GM12878 (cell line): Measurements from ENCODE around the gene ANO3. TPM values are rescaled to one million over a fixed set of nuclear protein-coding genes. Genes with fewer than 3 reads are reported as not detected.

Experiments
- ATAC-seq: fragments of 200-7000 bp; cut with Tn5 transposase; 3 replicates; pipeline ENCODE4 v1.9.1; 2020; ENCODE audit warnings: mild to moderate bottlenecking, moderate library complexity
- BruUV-seq: library from RNA; stranded (reverse); fragments of 400-500 nt; replicated peaks from 2 replicates; lab custom pipeline; 2021; lab: Mats Ljungman, UMichigan
- CTCF ChIA-PET: fragments of 300-600 bp; sonication (Branson Sonifier 250); formaldehyde crosslinking; extraction: SDS; loops from one replicate; lab custom pipeline; 2021; ENCODE audit warnings: inconsistent platforms; lab: Yijun Ruan, JAX
- POLR2A ChIA-PET: fragments of 350-600 bp; formaldehyde crosslinking; extraction: SDS; loops from one replicate; lab custom pipeline; 2021; ENCODE audit warnings: inconsistent platforms; lab: Charles Lee
- RAD21 ChIA-PET: fragments of 300-600 bp; sonication (Branson Sonifier 250); formaldehyde crosslinking; loops from one replicate; lab custom pipeline; 2023; ENCODE audit warnings: antibody characterized with exemption; ENCODE audit not compliant: unreplicated experiment; lab: Charles Lee
- SMC1A ChIA-PET: fragments of 300-600 bp; sonication (Branson Sonifier 250); formaldehyde crosslinking; loops from one replicate; lab custom pipeline; 2023; ENCODE audit not compliant: unreplicated experiment, uncharacterized antibody; lab: Charles Lee
- DNase-seq: peaks from one replicate; pipeline ENCODE4 v3.0.0-alpha.2; 2011; ENCODE audit warnings: low read depth, low spot score
- FAIRE-seq: peaks from 3 replicates; lab custom pipeline; 2011; peaks lifted over from hg19 to GRCh38; lab: Jason Lieb, UNC
- H2AFZ ChIP-seq: 2 replicates; pipeline ENCODE4 v1.6.0; 2011; ENCODE audit warnings: low read depth, low read length, control low read depth; ENCODE audit not compliant: control insufficient read depth
- H3K27ac ChIP-seq: 2 replicates; pipeline ENCODE4 v1.5.1; 2011; ENCODE audit warnings: control low read depth; ENCODE audit not compliant: control insufficient read depth, insufficient read depth
- H3K27me3 ChIP-seq, 2 experiments: replicated peaks in 1 of 2; 2 replicates each; pipeline versions ENCODE4 v1.6.0 to v1.6.1; 2011; ENCODE audit warnings: low read length in 1 of 2; ENCODE audit not compliant: control insufficient read depth in 2 of 2, insufficient read depth in 2 of 2
- H3K36me3 ChIP-seq, 2 experiments: 2 replicates each; pipeline ENCODE4 v1.5.1; 2011; ENCODE audit warnings: low read length in 1 of 2; ENCODE audit not compliant: control insufficient read depth in 2 of 2, insufficient read depth in 2 of 2
- H3K4me1 ChIP-seq: 2 replicates; pipeline ENCODE4 v1.6.1; 2011; ENCODE audit warnings: mild to moderate bottlenecking, low read length, moderate library complexity, mixed read lengths; ENCODE audit not compliant: control insufficient read depth, insufficient read depth
- H3K4me2 ChIP-seq: 2 replicates; pipeline ENCODE4 v1.6.0; 2011; ENCODE audit warnings: control low read depth; ENCODE audit not compliant: control insufficient read depth, insufficient read depth
- H3K4me3 ChIP-seq: fragments of 200-600 bp; sonication (generic); 2 replicates; pipeline ENCODE4 v1.5.1; 2016
- H3K79me2 ChIP-seq: 2 replicates; pipeline ENCODE4 v1.6.0; 2011; ENCODE audit warnings: low read length; ENCODE audit not compliant: control insufficient read depth, insufficient read depth
- H3K9ac ChIP-seq: 2 replicates; pipeline ENCODE4 v1.8.0; 2011; ENCODE audit warnings: low read length, control low read depth, mixed read lengths; ENCODE audit not compliant: control insufficient read depth, insufficient read depth
- H3K9me3 ChIP-seq: replicated peaks from 3 replicates; pipeline ENCODE4 v1.5.1; 2011; ENCODE audit warnings: mild to moderate bottlenecking, low read length; ENCODE audit not compliant: control insufficient read depth, insufficient read depth
- H4K20me1 ChIP-seq: 2 replicates; pipeline ENCODE4 v1.6.0; 2011; ENCODE audit not compliant: control insufficient read depth, insufficient read depth
- BCL11A ChIP-seq: IDR thresholded peaks from 2 replicates; pipeline ENCODE4 v1.6.1; 2011; ENCODE audit warnings: low read depth, low read length
- CHD4 ChIP-seq: fragments of 200-600 bp; sonication (generic); IDR thresholded peaks from 2 replicates; pipeline ENCODE4 v1.6.1; 2016; ENCODE audit warnings: mild to moderate bottlenecking
- EED ChIP-seq: sonication (generic); IDR thresholded peaks from 2 replicates; pipeline ENCODE4 v1.6.1; 2016; ENCODE audit warnings: antibody characterized with exemption, low read depth
- MLLT1 ChIP-seq: fragments of 450-650 bp; IDR thresholded peaks from 2 replicates; pipeline ENCODE4 v1.6.1; 2016; ENCODE audit warnings: mild to moderate bottlenecking
- MYB ChIP-seq: fragments of 150-350 bp; IDR thresholded peaks from 2 replicates; pipeline ENCODE4 v1.6.1; 2014; ENCODE audit warnings: mild to moderate bottlenecking, low read depth, low read length, borderline replicate concordance
- NFXL1 ChIP-seq: fragments of 450-650 bp; IDR thresholded peaks from 2 replicates; pipeline ENCODE4 v1.6.1; 2017; ENCODE audit warnings: antibody characterized with exemption, mild to moderate bottlenecking, borderline replicate concordance
- POLR2AphosphoS2 ChIP-seq: IDR thresholded peaks from 2 replicates; pipeline ENCODE4 v1.6.1; 2011; ENCODE audit warnings: low read depth, mild to moderate bottlenecking, low read length, improper control_type of control experiment, moderate library complexity
- RBBP5 ChIP-seq: fragments of 200-600 bp; sonication (generic); conservative IDR thresholded peaks from 2 replicates; pipeline ENCODE4 v1.6.1; 2016
- RCOR1 ChIP-seq: conservative IDR thresholded peaks from 2 replicates; pipeline ENCODE4 v1.6.1; 2012; ENCODE audit warnings: low read depth, low read length, improper control_type of control experiment
- STAT1 ChIP-seq: fragments of 450-650 bp; conservative IDR thresholded peaks from 2 replicates; pipeline ENCODE4 v1.6.1; 2014; ENCODE audit warnings: antibody characterized with exemption, mild to moderate bottlenecking
- TCF7 ChIP-seq: IDR thresholded peaks from 2 replicates; pipeline ENCODE4 v1.6.1; 2014; ENCODE audit warnings: antibody characterized with exemption, borderline replicate concordance
- YBX1 ChIP-seq: fragments of 450-650 bp; IDR thresholded peaks from 2 replicates; pipeline ENCODE4 v1.6.1; 2016; ENCODE audit warnings: antibody characterized with exemption
- ZBTB33 ChIP-seq: fragments of 450-650 bp; IDR thresholded peaks from 2 replicates; pipeline ENCODE4 v1.6.1; 2017; ENCODE audit warnings: mild to moderate bottlenecking
- ZNF622 ChIP-seq: fragments of 450-650 bp; IDR thresholded peaks from 2 replicates; pipeline ENCODE4 v1.6.1; 2017; ENCODE audit warnings: mild to moderate bottlenecking, inconsistent platforms
- ZNF687 ChIP-seq: fragments of 450-650 bp; IDR thresholded peaks from 2 replicates; pipeline ENCODE4 v1.6.1; 2017; ENCODE audit warnings: mild to moderate bottlenecking, moderate library complexity
- in situ Hi-C: fragments of 300-500 bp; cut with MboI; formaldehyde crosslinking; loops from 9 replicates; pipeline ENCODE4 v1.14.3; 2018; ENCODE audit warnings: mixed read lengths
- intact Hi-C: fragments of 100-400 bp; cut with micrococcal nuclease; formaldehyde crosslinking; loops from one replicate; pipeline ENCODE4 v1.14.2; 2022; ENCODE audit not compliant: unreplicated experiment
- polyA plus RNA-seq, 11 experiments: library from polyadenylated mRNA; depleted of rRNA in 4 of 11; unstranded in 6 of 11; stranded (reverse) in 5 of 11; fragments of >200 nt; fragmentation: Nextera tagmentation in 4 of 11; fragmentation: Illumina TruSeq in 1 of 11; extraction: Ambion mirVana in 4 of 11; extraction: Trizol in 1 of 11; gene quantifications; 1 replicate in 1 of 11; 2 replicates in 10 of 11; pipeline versions ENCODE4 v1.2.1 to v1.2.3, GENCODE V29; 2011 to 2016; ENCODE audit warnings: inconsistent platforms in 2 of 11, missing spikeins in 2 of 11, low read depth in 1 of 11
- total RNA-seq, 4 experiments: library from RNA; depleted of rRNA in 3 of 4; stranded (reverse); fragments of >200 nt in 3 of 4; fragmentation: Illumina TruSeq in 1 of 4; extraction: Trizol in 1 of 4; gene quantifications; 2 replicates each; pipeline versions ENCODE4 v1.2.1 to v1.2.3, GENCODE V29; 2013 to 2021

The ANO3 gene
- total and polyA plus RNA-seq, 10 of the 15 experiments (the other 5 are each of a cell fraction or from before 2014, with no cell fraction given) = 0.13 to 5.9 (median 0.44) TPM

- TF ChIP-seq YBX1 = no peak
- TF ChIP-seq STAT1 = no peak
- TF ChIP-seq CHD4 = no peak
- no peak for TF ChIP-seq TCF7
- TF ChIP-seq POLR2AphosphoS2 = no peak
These were observed 368.8 kb downstream of the ANO3 start (continued) for GRCh38 chr11:26700574-26701235.

GRCh38 chr11:26702406-26702805, 370.5 kb downstream of the ANO3 start:
- ChIA-PET POLR2A (interaction anchor here (0.9 kb wide), 1 partner anchor 11 kb away, joined by 3 read pairs; no protein-coding TSS in a partner anchor), RAD21 (no interaction called here), CTCF (interaction anchor here (0.9 to 1.2 kb wide), 3 partner anchors 10 to 457 kb away, joined by 3 to 4 read pairs (median 3); no protein-coding TSS in a partner anchor), SMC1A (interaction anchor here (0.8 to 1.9 kb wide), 4 partner anchors 9 to 420 kb away, joined by 3 to 5 read pairs (median 4); no protein-coding TSS in a partner anchor)
- Histone ChIP-seq H3K27ac (no peak overlapping the region), H3K4me3 (no peak overlapping the region), H3K9me3 (no peaks in the 10 kb centered on the region), H3K4me2 (no peak overlapping the region), H3K79me2 (no peaks in the 10 kb centered on the region), H3K36me3 (no peaks in the 10 kb centered on the region), H4K20me1 (no peaks in the 10 kb centered on the region), H3K4me1 (no peaks in the 10 kb centered on the region), H3K9ac (no peak overlapping the region), H2AFZ (no peak overlapping the region), H3K27me3 (no peaks in the 10 kb centered on the region)
- FAIRE-seq (no peak), DNase-seq (no peak), ATAC-seq (no peak)
- intact Hi-C loops (no loop called here), in situ Hi-C loops (no loop called here)
- BruUV-seq = no TSS peak
- TF ChIP-seq RCOR1 (no peak), EED (no peak), ZBTB33 (no peak), NFXL1 (no peak), TCF7 (no peak), ZNF687 (no peak), ZNF622 (no peak), MYB (no peak), RBBP5 (no peak), MLLT1 (no peak), BCL11A (no peak)
